Endometrial microvascular endothelial cells (primary cell): ENCODE results near the gene MEX3B. TPM values are rescaled to one million over a fixed set of nuclear protein-coding genes. Genes with fewer than 3 reads are reported as not detected.
"Not testable (repeated sequence)": the region's sequence is repeated elsewhere in the genome, so short reads cannot be mapped to it uniquely, and the experiment has no call there.

Experiments
- in situ Hi-C: cut with HindIII; loops from 2 replicates; pipeline ENCODE4 v1.10.0; 2017; ENCODE audit warnings: low sequenced_read_pairs, low pct_unique_long_range_greater_than_20kb; ENCODE audit errors: inconsistent ontology term
- total RNA-seq: library from RNA; depleted of rRNA; stranded (reverse); fragments of >200 nt; gene quantifications from one replicate; pipeline ENCODE4 v1.2.3, GENCODE V29; 2015; ENCODE audit errors: inconsistent ontology term

Gene MEX3B
- total RNA-seq, 1 donor from 2014 or later: 4.3 TPM

- in situ Hi-C loops: loop anchor here (25.0 kb wide), 1 partner anchor 541 kb away; no protein-coding TSS in a partner anchor
Observed at GRCh38 chr15:82028163-82028562, 17.7 kb downstream of the MEX3B start.

- in situ Hi-C loops: no loop called here
Observed at GRCh38 chr15:82021992-82022391, 23.8 kb downstream of the MEX3B start.

GRCh38 chr15:82020625-82021394, 25.0 kb downstream of the MEX3B start:
- in situ Hi-C loops: no loop called here

- in situ Hi-C loops: no loop called here
Observed at GRCh38 chr15:82018201-82018600, 27.6 kb downstream of the MEX3B start.

- in situ Hi-C loops: no loop called here
Observed at GRCh38 chr15:82017656-82018055, 28.2 kb downstream of the MEX3B start.

GRCh38 chr15:82014989-82015388, 30.8 kb downstream of the MEX3B start:
- in situ Hi-C loops: no loop called here

GRCh38 chr15:82012908-82013307, 32.9 kb downstream of the MEX3B start:
- in situ Hi-C loops: no loop called here

GRCh38 chr15:82005239-82005638, 40.6 kb downstream of the MEX3B start:
- in situ Hi-C loops: no loop called here

GRCh38 chr15:82003916-82004315, 41.9 kb downstream of the MEX3B start:
- in situ Hi-C loops: no loop called here

- in situ Hi-C loops: not testable (repeated sequence)
Observed at GRCh38 chr15:81995081-81995480, 50.7 kb downstream of the MEX3B start.

- in situ Hi-C loops: no loop called here
Observed at GRCh38 chr15:81992523-81992922, 53.3 kb downstream of the MEX3B start.

Other genes starting within 250 kb of the MEX3B start
- 23.0 TPM for gene EFL1, start 216.7 kb upstream of the MEX3B start, total RNA-seq
- gene SAXO2, start 216.8 kb upstream of the MEX3B start, total RNA-seq: 0.37 TPM